ENCODE results near the gene C10orf88.

DNA sequence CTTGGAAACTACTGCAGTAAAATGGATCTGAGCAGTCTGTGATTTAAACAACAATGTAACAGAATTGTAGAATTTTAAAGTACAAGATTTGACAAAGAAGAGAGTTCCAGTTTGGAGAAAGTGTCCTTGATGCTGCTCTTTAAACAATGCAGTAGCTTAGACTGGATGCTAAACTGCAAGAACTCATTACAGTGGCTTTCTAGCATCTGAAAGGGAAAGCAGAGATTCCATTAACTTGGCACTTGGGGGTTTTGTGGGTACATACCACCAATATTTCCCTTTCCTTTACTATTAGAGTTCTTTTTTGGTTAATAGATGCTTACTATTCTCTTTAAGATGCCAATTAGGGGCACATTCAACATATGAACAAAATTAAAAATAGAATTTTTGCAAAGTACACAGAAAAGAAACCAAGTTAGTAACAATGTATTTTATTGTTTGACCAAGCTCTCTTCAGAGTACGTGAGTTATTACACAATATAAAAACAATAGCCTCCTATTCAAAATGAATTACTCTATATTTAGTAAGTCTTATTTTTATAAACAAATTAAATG is 38.1 kb upstream of the C10orf88 start:
- TF ChIP-seq, protein P1, sequence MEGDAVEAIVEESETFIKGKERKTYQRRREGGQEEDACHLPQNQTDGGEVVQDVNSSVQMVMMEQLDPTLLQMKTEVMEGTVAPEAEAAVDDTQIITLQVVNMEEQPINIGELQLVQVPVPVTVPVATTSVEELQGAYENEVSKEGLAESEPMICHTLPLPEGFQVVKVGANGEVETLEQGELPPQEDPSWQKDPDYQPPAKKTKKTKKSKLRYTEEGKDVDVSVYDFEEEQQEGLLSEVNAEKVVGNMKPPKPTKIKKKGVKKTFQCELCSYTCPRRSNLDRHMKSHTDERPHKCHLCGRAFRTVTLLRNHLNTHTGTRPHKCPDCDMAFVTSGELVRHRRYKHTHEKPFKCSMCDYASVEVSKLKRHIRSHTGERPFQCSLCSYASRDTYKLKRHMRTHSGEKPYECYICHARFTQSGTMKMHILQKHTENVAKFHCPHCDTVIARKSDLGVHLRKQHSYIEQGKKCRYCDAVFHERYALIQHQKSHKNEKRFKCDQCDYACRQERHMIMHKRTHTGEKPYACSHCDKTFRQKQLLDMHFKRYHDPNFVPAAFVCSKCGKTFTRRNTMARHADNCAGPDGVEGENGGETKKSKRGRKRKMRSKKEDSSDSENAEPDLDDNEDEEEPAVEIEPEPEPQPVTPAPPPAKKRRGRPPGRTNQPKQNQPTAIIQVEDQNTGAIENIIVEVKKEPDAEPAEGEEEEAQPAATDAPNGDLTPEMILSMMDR (IDR thresholded peaks at IDR 0.05), result no peak
- TF ChIP-seq EP300 (IDR thresholded peaks at IDR 0.05), result no peak
